ENCODE data around the gene PCF11.

DNA sequence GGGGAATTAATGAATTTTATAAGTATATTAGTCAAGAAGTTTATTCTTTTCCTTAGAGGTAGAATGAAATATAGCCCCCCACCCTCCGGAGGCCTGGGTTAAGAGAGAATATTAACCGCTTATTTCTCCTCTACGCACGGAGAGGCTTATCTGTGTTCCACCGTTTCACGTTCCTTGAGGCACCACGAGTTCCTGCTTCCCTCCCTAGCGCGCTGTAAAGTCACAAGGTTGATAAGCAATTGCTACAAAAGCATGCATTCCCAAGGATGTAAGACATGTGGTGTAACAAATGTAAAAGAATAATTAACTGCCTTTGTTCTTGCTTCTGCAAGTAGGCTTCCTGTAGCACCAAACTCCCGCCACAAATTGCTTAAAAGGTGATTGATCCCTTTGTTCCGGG is 35.1 kb downstream of the PCF11 start:
- TF ChIP-seq, protein P1, sequence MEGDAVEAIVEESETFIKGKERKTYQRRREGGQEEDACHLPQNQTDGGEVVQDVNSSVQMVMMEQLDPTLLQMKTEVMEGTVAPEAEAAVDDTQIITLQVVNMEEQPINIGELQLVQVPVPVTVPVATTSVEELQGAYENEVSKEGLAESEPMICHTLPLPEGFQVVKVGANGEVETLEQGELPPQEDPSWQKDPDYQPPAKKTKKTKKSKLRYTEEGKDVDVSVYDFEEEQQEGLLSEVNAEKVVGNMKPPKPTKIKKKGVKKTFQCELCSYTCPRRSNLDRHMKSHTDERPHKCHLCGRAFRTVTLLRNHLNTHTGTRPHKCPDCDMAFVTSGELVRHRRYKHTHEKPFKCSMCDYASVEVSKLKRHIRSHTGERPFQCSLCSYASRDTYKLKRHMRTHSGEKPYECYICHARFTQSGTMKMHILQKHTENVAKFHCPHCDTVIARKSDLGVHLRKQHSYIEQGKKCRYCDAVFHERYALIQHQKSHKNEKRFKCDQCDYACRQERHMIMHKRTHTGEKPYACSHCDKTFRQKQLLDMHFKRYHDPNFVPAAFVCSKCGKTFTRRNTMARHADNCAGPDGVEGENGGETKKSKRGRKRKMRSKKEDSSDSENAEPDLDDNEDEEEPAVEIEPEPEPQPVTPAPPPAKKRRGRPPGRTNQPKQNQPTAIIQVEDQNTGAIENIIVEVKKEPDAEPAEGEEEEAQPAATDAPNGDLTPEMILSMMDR (IDR thresholded peaks at IDR 0.05), result no peak
- TF ChIP-seq EZH2phosphoT487 (IDR thresholded peaks at IDR 0.05) (no peak), EZH2 (IDR thresholded peaks at IDR 0.05) (no peak)
